Subcutaneous adipose tissue (tissue), 4 donors: Measurements from ENCODE around the gene TSPAN6. TPM values are rescaled to one million over a fixed set of nuclear protein-coding genes. Genes with fewer than 3 reads are reported as not detected.

Experiments used
- total RNA-seq, 4 donors: library from RNA; depleted of rRNA; stranded (reverse); fragments of >200 nt; gene quantifications; one replicate each; pipeline ENCODE4 v1.1.0, GENCODE V29; 2016
- TF ChIP-seq, protein P1 (sequence below): fragments of 450-650 bp; IDR thresholded peaks from one replicate; pipeline ENCODE4 v1.5.1; 2016; ENCODE audit warnings: low read depth, mild to moderate bottlenecking, control low read depth, antibody characterized with exemption, moderate library complexity

Gene TSPAN6
- total RNA-seq, 4 donors from 2014 or later = 29.1 to 56.7 (median 38.4) TPM

DNA sequence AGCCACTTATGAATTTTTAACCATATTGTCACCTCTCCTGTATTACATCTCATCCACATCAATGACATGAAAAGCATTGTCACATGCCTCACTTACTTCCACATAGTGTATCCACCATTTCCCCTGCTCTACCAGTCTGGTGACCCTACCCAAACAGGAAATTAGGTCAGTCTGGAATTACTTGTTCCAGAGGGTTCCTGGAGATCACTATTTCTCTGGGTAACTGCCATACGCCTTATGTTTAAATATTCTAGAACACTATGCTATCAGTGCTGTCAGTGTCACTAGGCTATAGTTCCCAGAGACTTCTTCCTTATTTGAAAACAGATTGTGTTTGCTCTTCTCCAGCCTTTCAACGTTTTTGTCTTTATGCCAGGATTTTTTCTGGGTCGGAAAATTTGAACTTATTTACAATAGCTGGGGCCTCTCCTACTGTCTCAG is 22.4 kb upstream of the TSPAN6 start:
- TF ChIP-seq, protein P1, sequence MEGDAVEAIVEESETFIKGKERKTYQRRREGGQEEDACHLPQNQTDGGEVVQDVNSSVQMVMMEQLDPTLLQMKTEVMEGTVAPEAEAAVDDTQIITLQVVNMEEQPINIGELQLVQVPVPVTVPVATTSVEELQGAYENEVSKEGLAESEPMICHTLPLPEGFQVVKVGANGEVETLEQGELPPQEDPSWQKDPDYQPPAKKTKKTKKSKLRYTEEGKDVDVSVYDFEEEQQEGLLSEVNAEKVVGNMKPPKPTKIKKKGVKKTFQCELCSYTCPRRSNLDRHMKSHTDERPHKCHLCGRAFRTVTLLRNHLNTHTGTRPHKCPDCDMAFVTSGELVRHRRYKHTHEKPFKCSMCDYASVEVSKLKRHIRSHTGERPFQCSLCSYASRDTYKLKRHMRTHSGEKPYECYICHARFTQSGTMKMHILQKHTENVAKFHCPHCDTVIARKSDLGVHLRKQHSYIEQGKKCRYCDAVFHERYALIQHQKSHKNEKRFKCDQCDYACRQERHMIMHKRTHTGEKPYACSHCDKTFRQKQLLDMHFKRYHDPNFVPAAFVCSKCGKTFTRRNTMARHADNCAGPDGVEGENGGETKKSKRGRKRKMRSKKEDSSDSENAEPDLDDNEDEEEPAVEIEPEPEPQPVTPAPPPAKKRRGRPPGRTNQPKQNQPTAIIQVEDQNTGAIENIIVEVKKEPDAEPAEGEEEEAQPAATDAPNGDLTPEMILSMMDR = no peak

DNA sequence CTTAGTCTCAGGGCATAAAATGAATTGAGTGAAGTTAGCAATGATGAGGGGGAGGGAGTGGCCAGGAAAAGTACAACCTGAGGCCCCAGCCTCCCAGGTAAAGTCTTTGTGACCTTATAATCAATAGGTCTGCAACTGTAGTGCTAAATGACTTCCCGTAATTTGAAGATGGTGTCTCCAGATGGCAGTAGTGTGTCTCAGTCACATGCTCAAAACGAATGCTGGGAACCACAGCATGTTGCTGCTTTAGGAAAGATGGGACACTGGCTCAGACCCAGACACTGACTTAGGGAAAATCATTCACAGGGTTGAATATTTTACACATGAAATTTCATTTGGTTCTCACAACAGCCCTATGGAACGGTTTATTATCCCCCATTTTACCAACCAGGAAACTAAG is 17.7 kb upstream of the TSPAN6 start:
- TF ChIP-seq, protein P1 = no peak

DNA sequence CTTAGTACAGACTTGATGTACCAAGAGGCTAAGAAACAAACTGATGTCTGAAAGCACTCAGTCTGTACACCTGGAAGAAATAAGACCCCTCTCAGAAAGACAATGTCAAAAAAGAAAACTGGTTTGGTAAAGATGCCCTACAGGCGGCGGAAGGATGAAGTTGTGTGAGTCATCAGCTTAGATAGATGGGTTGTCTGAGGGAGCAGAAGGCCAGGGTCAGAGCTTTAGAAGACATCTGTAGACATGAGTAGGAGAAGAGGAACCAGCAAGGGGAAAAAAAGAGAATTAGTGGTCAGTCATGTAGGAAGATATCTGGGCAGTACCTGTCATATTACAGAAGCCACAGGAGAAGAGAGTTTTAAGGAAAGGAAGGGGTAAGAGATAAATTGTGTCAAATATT is 15.7 kb upstream of the TSPAN6 start:
- TF ChIP-seq, protein P1 = no peak

DNA sequence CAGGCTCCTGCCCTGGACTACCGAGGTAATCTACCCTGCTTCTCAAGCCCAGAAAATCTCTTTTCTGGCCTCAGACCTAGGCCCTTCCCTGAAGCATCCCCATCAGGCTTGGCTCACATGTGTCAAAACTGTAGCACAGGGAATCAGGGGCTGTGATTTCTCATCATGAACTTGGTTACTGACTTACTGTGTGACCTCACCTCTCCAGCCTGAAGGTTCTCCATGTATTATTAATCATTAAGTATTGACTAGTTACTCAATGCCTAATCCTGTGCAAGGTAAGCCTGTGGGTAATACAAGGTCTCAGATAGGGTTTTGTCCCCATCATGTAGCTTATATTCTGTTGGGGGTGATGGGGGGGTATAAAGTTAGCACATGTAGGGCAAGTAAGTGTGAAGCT is 14.2 kb upstream of the TSPAN6 start:
- TF ChIP-seq, protein P1 = no peak

DNA sequence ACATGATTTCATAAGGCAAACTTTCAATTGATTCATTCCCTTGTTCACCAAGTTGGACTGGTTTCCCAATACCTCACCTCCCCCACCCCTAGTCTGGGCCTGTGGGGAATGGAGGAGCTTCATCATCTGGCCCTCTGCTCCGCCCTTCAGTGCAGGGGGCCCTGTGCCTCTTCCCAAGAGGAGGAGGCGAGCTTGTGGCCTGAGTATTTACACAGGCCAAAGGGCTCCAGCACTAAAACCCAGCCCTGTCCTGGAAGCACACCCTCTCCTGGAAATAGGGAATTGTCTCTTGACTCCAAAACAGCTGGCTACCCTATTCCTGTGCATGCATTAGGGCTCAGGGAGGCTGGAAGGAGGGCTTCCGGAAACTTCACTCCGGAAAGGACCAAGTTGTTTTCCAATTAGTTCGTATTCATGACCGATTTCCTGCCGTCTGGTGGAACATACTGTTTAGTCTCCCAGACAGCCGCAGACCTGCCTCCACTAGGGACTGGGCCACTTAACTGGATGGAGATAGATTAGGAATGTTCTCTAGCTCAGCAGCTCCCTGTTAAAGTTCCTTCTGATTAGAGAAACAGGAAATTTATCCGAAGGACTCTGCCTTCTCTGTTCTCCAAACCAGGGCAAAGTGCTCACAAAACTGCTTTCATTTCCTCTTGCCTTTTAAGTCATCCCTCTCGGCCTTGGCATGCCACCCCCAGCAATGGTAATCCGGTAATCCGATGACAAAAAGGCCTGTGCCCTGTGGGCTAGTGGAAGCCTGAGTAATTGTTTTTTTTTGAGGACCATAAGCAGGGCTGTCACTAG is 13.1 kb upstream of the TSPAN6 start:
- TF ChIP-seq, protein P1 = no peak

DNA sequence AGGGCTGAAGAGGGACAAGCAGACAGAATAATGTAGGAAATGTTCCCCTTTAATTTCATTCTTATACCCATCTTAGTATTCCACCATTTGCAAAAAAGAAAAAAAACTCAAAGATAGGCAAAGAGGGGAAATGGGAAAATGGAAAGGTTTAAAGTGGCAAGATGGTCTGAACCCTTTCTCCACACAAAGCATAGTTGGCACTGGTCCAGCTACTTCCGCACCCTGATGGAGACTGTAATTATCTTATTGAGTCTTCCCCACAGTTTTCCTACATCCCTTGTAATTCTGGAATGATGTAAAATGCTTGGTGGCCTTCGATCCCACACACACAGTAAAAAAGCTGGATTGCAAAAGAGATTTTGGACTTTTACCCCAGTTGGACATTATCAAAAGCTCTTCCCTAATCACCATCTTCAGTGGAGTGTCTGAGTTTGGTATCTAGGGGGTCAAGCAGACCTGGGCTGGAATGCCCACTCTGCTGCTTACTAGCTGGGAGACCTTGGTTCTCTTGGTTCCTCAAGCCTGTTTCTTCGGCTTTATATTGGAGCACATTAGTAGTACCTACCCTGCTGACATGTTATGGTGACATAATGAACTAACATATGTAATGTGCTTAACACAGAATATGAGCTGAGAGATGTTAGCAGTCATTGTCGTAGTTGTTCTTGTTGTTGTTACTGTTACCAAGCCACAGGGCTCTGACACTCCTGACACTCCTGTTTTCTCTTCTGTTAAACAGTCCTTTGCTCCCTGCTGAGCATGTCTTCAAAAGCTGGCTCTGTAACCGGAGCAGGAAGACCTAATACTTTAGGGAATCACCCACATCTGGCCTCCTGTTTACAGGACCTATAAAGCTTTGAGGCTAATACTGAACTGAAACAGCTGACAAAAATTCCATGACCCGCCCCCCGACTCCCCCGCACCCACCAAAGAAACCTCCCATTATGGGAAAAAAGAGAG is 12.1 kb upstream of the TSPAN6 start:
- TF ChIP-seq, protein P1 = no peak

DNA sequence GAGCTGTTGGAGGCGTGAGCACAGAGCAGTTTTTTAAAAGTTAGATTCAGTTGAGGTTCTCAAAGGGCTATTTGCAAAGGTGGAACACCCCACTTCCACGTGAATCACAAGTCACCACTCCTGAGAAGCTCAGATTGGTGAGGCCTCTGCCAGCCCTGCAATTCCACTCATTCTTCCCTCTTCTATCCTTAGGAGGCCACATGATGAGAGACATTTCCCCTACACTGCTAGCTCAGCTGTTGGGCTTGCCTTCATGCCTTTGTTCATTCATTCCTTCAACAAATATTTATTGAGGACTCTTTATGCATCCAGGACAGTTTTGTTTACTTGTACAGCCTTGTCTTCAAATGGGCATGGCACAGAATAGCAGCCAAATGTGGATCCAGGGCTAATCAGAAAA is 11.1 kb upstream of the TSPAN6 start:
- TF ChIP-seq, protein P1 = no peak
